Esophagus squamous epithelium (tissue), 4 donors: Measurements from ENCODE around the gene PAPOLG.

ENCODE experiments used
- POLR2A ChIP-seq, 4 donors: fragments of 450-650 bp; IDR thresholded peaks; one replicate each; pipeline ENCODE4 v1.6.1; 2017; ENCODE audit warnings: antibody characterized with exemption in 4 of 4, mild to moderate bottlenecking in 4 of 4, moderate library complexity in 3 of 4
- TF ChIP-seq, protein P1 (sequence below), 6 experiments: fragments of 450-650 bp in 4 of 6; fragments of 200-600 bp in 2 of 6; sonication (generic) in 2 of 6; IDR thresholded peaks; one replicate each; pipeline ENCODE4 v1.5.1; 2016 to 2019; ENCODE audit warnings: antibody characterized with exemption in 6 of 6, mild to moderate bottlenecking in 4 of 6, moderate library complexity in 4 of 6

DNA sequence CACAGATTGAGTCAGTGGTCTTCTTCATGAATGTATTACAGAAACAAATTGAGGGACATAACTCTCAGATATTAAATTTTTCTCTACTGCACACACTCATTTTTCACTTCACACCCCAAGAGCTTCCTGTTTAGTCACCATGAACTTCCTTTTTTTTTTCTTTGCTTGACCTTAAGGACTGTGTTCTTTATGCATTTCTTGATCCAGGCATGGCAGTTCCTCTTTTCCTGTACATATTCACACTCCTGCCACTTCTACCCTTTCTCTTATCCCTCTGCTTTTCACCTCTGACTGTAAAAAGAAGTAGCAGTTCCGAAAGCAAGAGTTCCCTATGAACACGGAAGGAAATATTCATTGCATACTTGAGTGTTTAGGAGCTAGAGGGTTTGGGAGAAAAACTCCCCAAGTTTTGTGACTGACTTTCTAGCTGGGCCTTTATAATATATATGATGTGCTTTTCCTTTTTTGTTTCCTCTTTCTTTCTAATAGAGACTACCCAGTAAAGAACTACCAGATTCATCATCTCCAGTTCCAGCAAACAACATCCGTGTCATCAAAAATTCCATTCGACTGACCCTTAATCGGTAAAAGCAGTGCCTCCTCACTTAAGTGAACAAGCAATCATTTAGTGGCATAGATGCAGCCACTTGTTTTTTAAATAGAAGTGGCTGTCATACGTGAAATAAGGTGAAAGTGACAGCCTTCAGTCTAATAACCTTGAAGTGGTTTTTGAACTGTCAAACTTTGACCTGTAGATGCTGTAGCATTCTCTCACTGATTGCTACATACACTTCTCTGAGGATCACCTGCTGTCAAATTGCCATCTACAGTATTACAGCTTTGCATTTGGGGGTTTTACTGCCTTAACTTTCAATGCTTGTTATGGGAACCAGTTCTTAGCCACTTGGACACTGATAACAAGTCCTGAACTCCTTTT, 40.8 kb downstream of the PAPOLG start:
- TF ChIP-seq, protein P1, sequence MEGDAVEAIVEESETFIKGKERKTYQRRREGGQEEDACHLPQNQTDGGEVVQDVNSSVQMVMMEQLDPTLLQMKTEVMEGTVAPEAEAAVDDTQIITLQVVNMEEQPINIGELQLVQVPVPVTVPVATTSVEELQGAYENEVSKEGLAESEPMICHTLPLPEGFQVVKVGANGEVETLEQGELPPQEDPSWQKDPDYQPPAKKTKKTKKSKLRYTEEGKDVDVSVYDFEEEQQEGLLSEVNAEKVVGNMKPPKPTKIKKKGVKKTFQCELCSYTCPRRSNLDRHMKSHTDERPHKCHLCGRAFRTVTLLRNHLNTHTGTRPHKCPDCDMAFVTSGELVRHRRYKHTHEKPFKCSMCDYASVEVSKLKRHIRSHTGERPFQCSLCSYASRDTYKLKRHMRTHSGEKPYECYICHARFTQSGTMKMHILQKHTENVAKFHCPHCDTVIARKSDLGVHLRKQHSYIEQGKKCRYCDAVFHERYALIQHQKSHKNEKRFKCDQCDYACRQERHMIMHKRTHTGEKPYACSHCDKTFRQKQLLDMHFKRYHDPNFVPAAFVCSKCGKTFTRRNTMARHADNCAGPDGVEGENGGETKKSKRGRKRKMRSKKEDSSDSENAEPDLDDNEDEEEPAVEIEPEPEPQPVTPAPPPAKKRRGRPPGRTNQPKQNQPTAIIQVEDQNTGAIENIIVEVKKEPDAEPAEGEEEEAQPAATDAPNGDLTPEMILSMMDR (IDR thresholded peaks at IDR 0.05) = no peak
- TF ChIP-seq POLR2A (IDR thresholded peaks at IDR 0.05) = no peak
